ENCODE measurements around the gene HNRNPC.
"Not testable (repeated sequence)": the region's sequence is repeated elsewhere in the genome, so short reads cannot be mapped to it uniquely, and the experiment has no call there.

The HNRNPC gene

GRCh38 chr14:21294026-21294425 lies 24.8 kb upstream of the HNRNPC start:
- not testable (repeated sequence) for H3K4me3 Mint-ChIP-seq; H3K9me3 Mint-ChIP-seq; H3K27me3 Mint-ChIP-seq; H3K36me3 Mint-ChIP-seq (ENCODE audit: low read depth); H3K4me1 Mint-ChIP-seq (ENCODE audit: low read depth); H3K27ac Mint-ChIP-seq; DNase-seq

GRCh38 chr14:21287168-21287567 lies 17.9 kb upstream of the HNRNPC start:
- Mint-ChIP-seq H3K27me3 (no peaks in the 10 kb centered on the region), H3K4me3 (no peak overlapping the region), H3K36me3 (ENCODE audit: low read depth) (no peaks in the 10 kb centered on the region), H3K27ac (no peak overlapping the region), H3K9me3 (no peaks in the 10 kb centered on the region), H3K4me1 (ENCODE audit: low read depth) (no peaks in the 10 kb centered on the region)
- no peak for DNase-seq

GRCh38 chr14:21286516-21286915 lies 17.3 kb upstream of the HNRNPC start:
- H3K4me1 Mint-ChIP-seq (ENCODE audit: low read depth); H3K4me3 Mint-ChIP-seq; H3K27ac Mint-ChIP-seq; DNase-seq; H3K9me3 Mint-ChIP-seq; H3K27me3 Mint-ChIP-seq; H3K36me3 Mint-ChIP-seq (ENCODE audit: low read depth): not testable (repeated sequence)

GRCh38 chr14:21281917-21282316 lies 12.7 kb upstream of the HNRNPC start:
- not testable (repeated sequence) for H3K9me3 Mint-ChIP-seq; H3K27ac Mint-ChIP-seq; H3K27me3 Mint-ChIP-seq; H3K4me3 Mint-ChIP-seq; H3K4me1 Mint-ChIP-seq (ENCODE audit: low read depth); H3K36me3 Mint-ChIP-seq (ENCODE audit: low read depth); DNase-seq

- no peaks in the 10 kb centered on the region for H3K36me3 Mint-ChIP-seq (ENCODE audit: low read depth)
- H3K9me3 Mint-ChIP-seq, result no peaks in the 10 kb centered on the region
- H3K27ac Mint-ChIP-seq, result no peak within 1 kb of the TSS
- peaks cover 4% of the 10 kb centered on the region for H3K4me1 Mint-ChIP-seq (ENCODE audit: low read depth)
- no peaks in the 10 kb centered on the region for H3K27me3 Mint-ChIP-seq
- H3K4me3 Mint-ChIP-seq, result no peak within 1 kb of the TSS
- no peak for DNase-seq
Observed at GRCh38 chr14:21279783-21280182, 10.5 kb upstream of the HNRNPC start, which contains the start of gene RPGRIP1. TSS of gene RPGRIP1 (plus strand) at chr14:21280083. CDS start at chr14:21287977, 7,894 bp downstream.

GRCh38 chr14:21278632-21279031 lies 9.4 kb upstream of the HNRNPC start:
- Mint-ChIP-seq H3K4me3 (no peak overlapping the region), H3K36me3 (ENCODE audit: low read depth) (no peaks in the 10 kb centered on the region), H3K4me1 (ENCODE audit: low read depth) (peaks cover 4% of the 10 kb centered on the region), H3K27me3 (no peaks in the 10 kb centered on the region), H3K27ac (no peak overlapping the region), H3K9me3 (no peaks in the 10 kb centered on the region)
- no peak for DNase-seq

- no peak for DNase-seq
- Mint-ChIP-seq H3K9me3 (no peaks in the 10 kb centered on the region), H3K27me3 (no peaks in the 10 kb centered on the region), H3K4me1 (ENCODE audit: low read depth) (peaks cover 5% of the 10 kb centered on the region), H3K27ac (no peak overlapping the region), H3K4me3 (no peak overlapping the region), H3K36me3 (ENCODE audit: low read depth) (no peaks in the 10 kb centered on the region)
Observed at GRCh38 chr14:21275261-21275858, 6.1 kb upstream of the HNRNPC start.

GRCh38 chr14:21272661-21273060 lies 3.4 kb upstream of the HNRNPC start:
- not testable (repeated sequence) for H3K4me3 Mint-ChIP-seq, H3K9me3 Mint-ChIP-seq, H3K27me3 Mint-ChIP-seq, H3K27ac Mint-ChIP-seq, DNase-seq
- Mint-ChIP-seq H3K4me1 (ENCODE audit: low read depth) (peaks cover 11% of the 10 kb centered on the region), H3K36me3 (ENCODE audit: low read depth) (peaks cover 21% of the 10 kb centered on the region)

- peak overlapping the region; percentile 100 for H3K27ac Mint-ChIP-seq
- no peaks in the 10 kb centered on the region for H3K27me3 Mint-ChIP-seq
- H3K36me3 Mint-ChIP-seq (ENCODE audit: low read depth), result peaks cover 60% of the 10 kb centered on the region
- no peaks in the 10 kb centered on the region for H3K9me3 Mint-ChIP-seq
- peaks cover 33% of the 10 kb centered on the region for H3K4me1 Mint-ChIP-seq (ENCODE audit: low read depth)
- DNase-seq, result no peak
- peak overlapping the region; percentile 99 for H3K4me3 Mint-ChIP-seq
Observed at GRCh38 chr14:21268617-21269251, 508 bp downstream of the HNRNPC start.

GRCh38 chr14:21267886-21268616 lies 1.2 kb downstream of the HNRNPC start:
- peak overlapping the region; percentile 99 for H3K4me3 Mint-ChIP-seq
- peaks cover 40% of the 10 kb centered on the region for H3K4me1 Mint-ChIP-seq (ENCODE audit: low read depth)
- DNase-seq, result no peak
- peaks cover 67% of the 10 kb centered on the region for H3K36me3 Mint-ChIP-seq (ENCODE audit: low read depth)
- no peaks in the 10 kb centered on the region for H3K27me3 Mint-ChIP-seq
- H3K9me3 Mint-ChIP-seq, result no peaks in the 10 kb centered on the region
- peak overlapping the region; percentile 100 for H3K27ac Mint-ChIP-seq

- peaks cover 46% of the 10 kb centered on the region for H3K4me1 Mint-ChIP-seq (ENCODE audit: low read depth)
- H3K27ac Mint-ChIP-seq, result peak overlapping the region; percentile 100
- H3K4me3 Mint-ChIP-seq, result peak overlapping the region; percentile 99
- peaks cover 73% of the 10 kb centered on the region for H3K36me3 Mint-ChIP-seq (ENCODE audit: low read depth)
- no peak for DNase-seq
- no peaks in the 10 kb centered on the region for H3K9me3 Mint-ChIP-seq
- H3K27me3 Mint-ChIP-seq, result no peaks in the 10 kb centered on the region
Observed at GRCh38 chr14:21267431-21267845, 1.8 kb downstream of the HNRNPC start.

GRCh38 chr14:21264025-21264801 lies 5.0 kb downstream of the HNRNPC start:
- peaks cover 99% of the 10 kb centered on the region for H3K36me3 Mint-ChIP-seq (ENCODE audit: low read depth)
- peaks cover 66% of the 10 kb centered on the region for H3K4me1 Mint-ChIP-seq (ENCODE audit: low read depth)
- H3K4me3 Mint-ChIP-seq, result peak overlapping the region; percentile 99
- H3K27ac Mint-ChIP-seq, result peak overlapping the region; percentile 100
- no peaks in the 10 kb centered on the region for H3K9me3 Mint-ChIP-seq
- no peak for DNase-seq
- no peaks in the 10 kb centered on the region for H3K27me3 Mint-ChIP-seq

- DNase-seq, result no peak
- H3K4me1 Mint-ChIP-seq (ENCODE audit: low read depth), result peaks cover 73% of the 10 kb centered on the region
- H3K4me3 Mint-ChIP-seq, result peak overlapping the region; percentile 99
- no peaks in the 10 kb centered on the region for H3K9me3 Mint-ChIP-seq
- peak overlapping the region; percentile 100 for H3K27ac Mint-ChIP-seq
- peaks cover 99% of the 10 kb centered on the region for H3K36me3 Mint-ChIP-seq (ENCODE audit: low read depth)
- H3K27me3 Mint-ChIP-seq, result no peaks in the 10 kb centered on the region
Observed at GRCh38 chr14:21263284-21264024, 5.8 kb downstream of the HNRNPC start.

- peaks cover 98% of the 10 kb centered on the region for H3K36me3 Mint-ChIP-seq (ENCODE audit: low read depth)
- H3K4me3 Mint-ChIP-seq, result peak overlapping the region; percentile 99
Observed at GRCh38 chr14:21262410-21262809, 6.8 kb downstream of the HNRNPC start.

More at GRCh38 chr14:21262410-21262809, 6.8 kb downstream of the HNRNPC start:
- Mint-ChIP-seq H3K27me3 (no peaks in the 10 kb centered on the region), H3K27ac (peak overlapping the region; percentile 100), H3K9me3 (no peaks in the 10 kb centered on the region), H3K4me1 (ENCODE audit: low read depth) (peaks cover 82% of the 10 kb centered on the region)
- DNase-seq, result no peak

Data from activated T-cell treated with anti-CD3 and anti-CD28 coated beads, Interleukin-2, amount 50 U/mL, for 24 hours (primary cell).